Esophagus muscularis mucosa (tissue), 4 donors: ENCODE measurements around the gene KDM7A. TPM values are rescaled to one million over a fixed set of nuclear protein-coding genes. Genes with fewer than 3 reads are reported as not detected.
"Not testable (repeated sequence)": the region's sequence is repeated elsewhere in the genome, so short reads cannot be mapped to it uniquely, and the experiment has no call there.

Experiments
- DNase-seq: peaks from one replicate; pipeline ENCODE4 v3.0.0-alpha.2; 2017; ENCODE audit errors: extremely low spot score
- H3K27ac ChIP-seq, 4 donors: fragments of 200-600 bp; sonication (generic); replicated peaks in 1 of 4; 1 replicate in 3 of 4; 2 replicates in 1 of 4; pipeline ENCODE4 v1.5.1; 2016 to 2019; ENCODE audit warnings: mild to moderate bottlenecking in 1 of 4
- H3K27me3 ChIP-seq, 4 donors: fragments of 200-600 bp; sonication (generic); one replicate each; pipeline versions ENCODE4 v1.5.1 to v1.6.0; 2016 to 2019
- H3K36me3 ChIP-seq, 4 donors: fragments of 200-600 bp; sonication (generic); one replicate each; pipeline ENCODE4 v1.5.1; 2016 to 2019
- H3K4me1 ChIP-seq, 4 donors: fragments of 200-600 bp; sonication (generic); one replicate each; pipeline ENCODE4 v1.5.1; 2016 to 2019
- H3K4me3 ChIP-seq, 4 donors: fragments of 200-600 bp; sonication (generic); 1 replicate in 2 of 4; 2 replicates in 2 of 4; pipeline ENCODE4 v1.5.1; 2016 to 2019; ENCODE audit warnings: mild to moderate bottlenecking in 4 of 4, moderate library complexity in 1 of 4
- H3K9me3 ChIP-seq, 4 donors: fragments of 200-600 bp; sonication (generic); 1 replicate in 3 of 4; 2 replicates in 1 of 4; pipeline ENCODE4 v1.5.1; 2016 to 2019
- EP300 ChIP-seq: sonication (generic); formaldehyde crosslinking; IDR thresholded peaks from one replicate; pipeline ENCODE4 v1.6.1; 2017; ENCODE audit warnings: antibody characterized with exemption
- POLR2A ChIP-seq: fragments of 450-650 bp; IDR thresholded peaks from one replicate; pipeline ENCODE4 v1.6.1; 2017; ENCODE audit warnings: antibody characterized with exemption, moderate library complexity, mild to moderate bottlenecking, low read depth
- POLR2AphosphoS5 ChIP-seq, 2 donors: sonication (generic); formaldehyde crosslinking; IDR thresholded peaks; one replicate each; pipeline ENCODE4 v1.6.1; 2017; ENCODE audit warnings: antibody characterized with exemption in 2 of 2
- WGBS: methylation state at CpG from one replicate; pipeline ENCODE4 v1.1.5; 2018; 5-methylcytosine and 5-hydroxymethylcytosine counted together
- intact Hi-C: fragments of 100-400 bp; cut with DNase I; formaldehyde crosslinking; loops from one replicate; pipeline ENCODE4 v1.15.1; 2023
- total RNA-seq, 4 donors: library from RNA; depleted of rRNA; stranded (reverse); fragments of >200 nt; gene quantifications; one replicate each; pipeline versions ENCODE4 v1.1.0 to v1.2.1, GENCODE V29; 2016
- TF ChIP-seq, protein P1 (sequence below), 3 experiments: fragments of 200-600 bp in 2 of 3; fragments of 450-650 bp in 1 of 3; sonication (generic) in 2 of 3; IDR thresholded peaks; one replicate each; pipeline ENCODE4 v1.5.1; 2017 to 2019; ENCODE audit warnings: antibody characterized with exemption in 3 of 3, mild to moderate bottlenecking in 2 of 3, moderate library complexity in 1 of 3

Gene KDM7A
- total RNA-seq, 4 donors from 2014 or later = 13.5 to 23.7 (median 19.5) TPM

GRCh38 chr7:140209866-140210609, 33.3 kb upstream of the KDM7A start:
- Histone ChIP-seq H3K36me3 (no peaks in the 10 kb centered on the region), H3K4me1 (no peaks in the 10 kb centered on the region), H3K9me3 (peaks cover 0 to 1% (median 0%) of the 10 kb centered on the region in 4 donors), H3K27ac (no peak overlapping the region), H3K4me3 (no peak overlapping the region), H3K27me3 (no peaks in the 10 kb centered on the region)
- intact Hi-C loops = no loop called here
- 83% methylated on average over 17 of the region's 17 CpGs for WGBS
- DNase-seq = no peak
- no peak for TF ChIP-seq POLR2A
- TF ChIP-seq, protein P1, sequence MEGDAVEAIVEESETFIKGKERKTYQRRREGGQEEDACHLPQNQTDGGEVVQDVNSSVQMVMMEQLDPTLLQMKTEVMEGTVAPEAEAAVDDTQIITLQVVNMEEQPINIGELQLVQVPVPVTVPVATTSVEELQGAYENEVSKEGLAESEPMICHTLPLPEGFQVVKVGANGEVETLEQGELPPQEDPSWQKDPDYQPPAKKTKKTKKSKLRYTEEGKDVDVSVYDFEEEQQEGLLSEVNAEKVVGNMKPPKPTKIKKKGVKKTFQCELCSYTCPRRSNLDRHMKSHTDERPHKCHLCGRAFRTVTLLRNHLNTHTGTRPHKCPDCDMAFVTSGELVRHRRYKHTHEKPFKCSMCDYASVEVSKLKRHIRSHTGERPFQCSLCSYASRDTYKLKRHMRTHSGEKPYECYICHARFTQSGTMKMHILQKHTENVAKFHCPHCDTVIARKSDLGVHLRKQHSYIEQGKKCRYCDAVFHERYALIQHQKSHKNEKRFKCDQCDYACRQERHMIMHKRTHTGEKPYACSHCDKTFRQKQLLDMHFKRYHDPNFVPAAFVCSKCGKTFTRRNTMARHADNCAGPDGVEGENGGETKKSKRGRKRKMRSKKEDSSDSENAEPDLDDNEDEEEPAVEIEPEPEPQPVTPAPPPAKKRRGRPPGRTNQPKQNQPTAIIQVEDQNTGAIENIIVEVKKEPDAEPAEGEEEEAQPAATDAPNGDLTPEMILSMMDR (IDR thresholded peaks at IDR 0.05) = no peak
- TF ChIP-seq EP300 = no peak

GRCh38 chr7:140206616-140207389, 30.0 kb upstream of the KDM7A start:
- H3K4me3 ChIP-seq = no peak overlapping the region
- TF ChIP-seq, protein P1 (IDR thresholded peaks at IDR 0.05) = no peak
- TF ChIP-seq EP300 (no peak), POLR2A (no peak), POLR2AphosphoS5 (IDR thresholded peaks at IDR 0.05) (no peak)
- no peaks in the 10 kb centered on the region for H3K36me3 ChIP-seq
- DNase-seq = no peak
- no peak overlapping the region for H3K27ac ChIP-seq
- intact Hi-C loops = no loop called here
- H3K27me3 ChIP-seq = no peaks in the 10 kb centered on the region
- no peaks in the 10 kb centered on the region for H3K9me3 ChIP-seq
- 75% methylated on average over 4 of the region's 4 CpGs for WGBS
- H3K4me1 ChIP-seq = no peaks in the 10 kb centered on the region

GRCh38 chr7:140205600-140205999, 28.8 kb upstream of the KDM7A start:
- no peak for TF ChIP-seq EP300
- no peak for TF ChIP-seq POLR2AphosphoS5 (IDR thresholded peaks at IDR 0.05)
- TF ChIP-seq, protein P1 (IDR thresholded peaks at IDR 0.05) = no peak
- TF ChIP-seq POLR2A = no peak
- Histone ChIP-seq H3K4me3 (no peak overlapping the region), H3K4me1 (no peaks in the 10 kb centered on the region), H3K9me3 (no peaks in the 10 kb centered on the region), H3K27ac (no peak overlapping the region), H3K36me3 (no peaks in the 10 kb centered on the region), H3K27me3 (no peaks in the 10 kb centered on the region)
- DNase-seq = no peak
- WGBS = 75% methylated on average over 4 of the region's 4 CpGs
- intact Hi-C loops = no loop called here

DNA sequence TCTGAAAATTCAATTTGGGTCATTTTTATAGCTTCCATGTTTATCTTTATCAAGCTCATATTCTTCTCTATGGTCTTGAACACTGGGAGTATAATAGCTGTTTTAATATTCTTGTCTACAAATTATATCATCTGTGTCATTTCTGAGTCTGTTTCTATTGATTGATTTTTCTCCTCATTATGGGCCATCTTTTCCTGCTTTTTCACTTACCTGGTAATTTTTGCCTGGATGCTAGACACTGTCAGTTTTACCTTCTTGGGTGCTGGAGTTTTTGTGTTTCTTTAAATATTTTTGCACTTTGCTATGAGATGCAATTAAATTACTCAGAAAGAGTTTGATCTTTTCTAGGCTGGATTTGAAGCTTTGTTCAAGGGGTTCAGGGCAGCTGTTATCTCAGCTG, 26.8 kb upstream of the KDM7A start:
- TF ChIP-seq POLR2A (no peak), EP300 (no peak), POLR2AphosphoS5 (IDR thresholded peaks at IDR 0.05) (no peak)
- TF ChIP-seq, protein P1 (IDR thresholded peaks at IDR 0.05) = no peak
- Histone ChIP-seq H3K27me3 (no peaks in the 10 kb centered on the region), H3K36me3 (no peaks in the 10 kb centered on the region), H3K9me3 (no peaks in the 10 kb centered on the region), H3K4me3 (no peak overlapping the region), H3K4me1 (peaks cover 0 to 3% (median 0%) of the 10 kb centered on the region in 4 donors), H3K27ac (no peak overlapping the region)
- no peak for DNase-seq
- intact Hi-C loops = no loop called here

- DNase-seq, H3K27me3 ChIP-seq, H3K27ac ChIP-seq, H3K4me3 ChIP-seq, H3K36me3 ChIP-seq, H3K9me3 ChIP-seq, H3K4me1 ChIP-seq, intact Hi-C loops: not testable (repeated sequence)
- 87% methylated on average over 6 of the region's 6 CpGs for WGBS
Measured at GRCh38 chr7:140202942-140203341, 26.2 kb upstream of the KDM7A start.
